Fibroblast of villous mesenchyme (primary cell): ENCODE data around the gene FAM78A. TPM values are rescaled to one million over a fixed set of nuclear protein-coding genes. Genes with fewer than 3 reads are reported as not detected.
A peak's percentile ranks its signal among the peaks of the same experiment; 100 is the strongest.

Experiments
- DNase-seq: peaks from one replicate; pipeline ENCODE4 v3.0.0-alpha.2; 2010; ENCODE audit warnings: low read depth
- H3K4me3 ChIP-seq: 2 replicates; pipeline ENCODE4 v1.5.1; 2011; ENCODE audit warnings: low read depth, mild to moderate bottlenecking, low read length
- CTCF ChIP-seq: IDR thresholded peaks from 2 replicates; pipeline ENCODE4 v1.5.1; 2012; ENCODE audit warnings: low read depth, mild to moderate bottlenecking, low read length; ENCODE audit not compliant: insufficient read depth
- total RNA-seq: library from RNA; depleted of rRNA; stranded (reverse); fragments of >200 nt; gene quantifications from 2 replicates; pipeline ENCODE4 v1.2.3, GENCODE V29; 2012

Gene FAM78A
- total RNA-seq, 1 donor = 0.43 TPM

DNA sequence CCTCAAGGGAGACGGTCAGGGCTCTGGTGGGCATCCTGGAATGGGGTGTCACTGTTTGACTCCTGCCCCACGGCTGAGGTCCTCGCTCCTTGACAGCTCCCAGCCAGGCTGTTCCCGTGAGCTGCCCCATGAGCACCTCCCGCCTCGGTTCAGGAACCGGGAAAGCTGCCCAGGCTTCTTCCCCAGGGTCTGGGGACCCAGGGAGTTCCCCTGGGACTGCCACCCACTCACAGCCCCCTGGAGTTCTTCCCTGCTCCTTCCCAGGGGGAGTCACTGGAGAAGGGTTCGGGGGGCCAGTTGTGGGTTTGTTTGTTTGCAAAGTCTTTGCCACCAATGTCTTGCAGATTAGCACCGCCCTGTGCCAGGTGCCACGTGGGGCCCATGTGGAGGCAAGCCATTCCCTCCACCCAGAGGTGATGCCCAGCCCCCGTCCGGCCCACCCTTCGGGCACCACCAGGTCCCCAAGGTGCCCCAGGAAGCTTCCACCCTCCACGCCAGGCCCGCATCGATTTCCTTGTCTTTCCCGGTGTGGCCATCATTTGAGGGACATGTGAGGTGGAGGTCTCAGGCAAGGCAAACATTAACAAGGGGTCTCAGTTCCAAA, 14.6 kb upstream of the FAM78A start:
- peak overlapping the region; percentile 45 for H3K4me3 ChIP-seq
- DNase-seq = no peak
- no peak for TF ChIP-seq CTCF

DNA sequence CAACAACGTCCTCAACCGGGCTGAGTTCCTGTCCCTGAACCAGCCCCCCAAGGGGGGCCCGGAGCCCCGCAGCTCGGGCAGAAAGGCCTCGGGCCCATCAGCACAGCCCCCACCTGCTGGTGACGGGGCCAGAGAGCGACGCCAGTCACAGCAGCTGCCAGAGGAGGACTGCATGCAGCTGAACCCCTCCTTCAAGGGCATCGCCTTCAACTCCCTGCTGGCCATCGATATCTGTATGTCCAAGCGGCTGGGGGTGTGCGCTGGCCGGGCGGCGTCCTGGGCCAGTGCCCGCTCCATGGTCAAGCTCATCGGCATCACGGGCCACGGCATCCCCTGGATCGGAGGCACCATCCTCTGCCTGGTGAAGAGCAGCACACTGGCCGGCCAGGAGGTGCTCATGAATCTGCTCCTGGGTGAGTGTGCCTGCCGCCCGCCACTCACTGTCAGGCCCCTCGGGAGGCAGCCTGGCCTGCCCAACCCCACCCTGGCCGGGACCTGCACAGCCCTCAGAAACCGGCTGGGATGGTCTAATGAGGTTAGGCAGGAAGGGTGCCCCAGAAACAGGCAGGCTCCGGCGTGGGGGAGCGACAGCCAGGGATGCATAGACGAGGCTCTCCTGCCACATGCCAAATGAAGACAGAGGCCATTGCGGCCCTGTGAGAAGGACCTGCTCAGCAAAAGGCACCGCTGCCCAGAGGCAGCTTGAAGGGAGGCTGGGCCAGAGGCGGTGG, 13.9 kb upstream of the FAM78A start:
- no peak for DNase-seq
- H3K4me3 ChIP-seq = peak overlapping the region; percentile 45
- no peak for TF ChIP-seq CTCF

DNA sequence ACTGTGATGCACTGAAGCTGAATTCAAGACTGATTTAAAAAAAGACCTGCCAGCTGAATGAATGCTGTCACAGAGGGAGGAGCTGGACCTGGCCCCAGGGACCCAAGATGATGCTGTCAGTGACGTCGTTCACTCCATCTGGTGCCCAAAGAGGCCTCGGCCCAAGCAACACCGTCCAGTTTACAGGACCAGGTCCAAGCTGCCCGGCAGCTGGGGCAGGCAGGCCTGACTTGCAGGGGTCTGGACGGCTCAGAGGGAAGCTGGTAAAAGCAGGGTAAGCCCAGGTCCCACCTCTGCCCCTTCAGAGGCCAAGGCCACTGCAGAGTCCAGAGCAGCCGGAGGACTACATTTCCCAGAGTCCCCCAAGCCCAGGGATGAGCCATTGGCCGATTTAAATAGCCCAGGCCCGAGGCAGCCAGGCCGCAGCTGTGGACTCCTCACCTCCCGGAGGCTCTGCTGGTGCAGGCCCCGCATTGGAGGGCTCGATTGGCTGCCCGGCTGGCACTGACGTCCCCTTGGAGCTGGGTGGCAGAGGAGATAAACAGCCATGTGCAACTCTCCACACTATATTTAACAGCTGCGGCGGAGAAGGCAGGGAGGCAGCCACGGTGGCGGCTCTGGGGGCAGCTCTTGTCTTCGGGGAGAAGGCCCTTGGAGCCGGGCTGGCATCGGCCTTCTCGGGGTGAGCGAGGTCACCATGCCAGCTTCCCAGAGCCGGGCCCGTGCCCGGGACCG, 13.2 kb upstream of the FAM78A start, which contains the start of gene PLPP7:
TSS of gene PLPP7 (plus strand) at position 423 of the 735 bp plus-strand sequence. CDS start at position 698, 275 bp downstream.
- TF ChIP-seq CTCF = no peak
- H3K4me3 ChIP-seq = peak within 1 kb of the TSS; percentile 45
- peak; percentile 58 for DNase-seq

DNA sequence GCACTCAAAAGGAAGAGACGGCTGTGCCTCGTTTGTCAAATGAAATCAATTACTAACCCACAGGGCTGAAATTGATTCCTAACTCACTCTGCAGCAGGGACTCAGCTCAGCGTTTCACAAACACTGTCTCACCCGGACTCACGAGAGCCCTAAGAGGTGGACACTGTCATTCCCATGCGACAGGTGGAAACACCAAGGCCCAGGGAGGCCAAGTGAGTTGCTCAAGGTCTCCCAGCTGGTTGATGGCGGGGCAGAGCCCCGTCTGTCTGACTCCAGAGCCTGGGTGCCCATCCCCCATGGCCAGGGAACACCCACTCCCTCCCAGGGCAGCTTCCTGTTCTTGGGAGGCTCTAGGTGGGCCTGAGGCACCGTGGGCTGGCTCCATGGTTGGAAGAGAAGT, 11.9 kb upstream of the FAM78A start:
- TF ChIP-seq CTCF = no peak
- no peak for DNase-seq

GRCh38 chr9:131287359-131287758, 11.0 kb upstream of the FAM78A start:
- no peak overlapping the region for H3K4me3 ChIP-seq
- TF ChIP-seq CTCF = no peak
- DNase-seq = no peak

More for the DNA sequence above, 11.9 kb upstream of the FAM78A start:
- no peak overlapping the region for H3K4me3 ChIP-seq

DNA sequence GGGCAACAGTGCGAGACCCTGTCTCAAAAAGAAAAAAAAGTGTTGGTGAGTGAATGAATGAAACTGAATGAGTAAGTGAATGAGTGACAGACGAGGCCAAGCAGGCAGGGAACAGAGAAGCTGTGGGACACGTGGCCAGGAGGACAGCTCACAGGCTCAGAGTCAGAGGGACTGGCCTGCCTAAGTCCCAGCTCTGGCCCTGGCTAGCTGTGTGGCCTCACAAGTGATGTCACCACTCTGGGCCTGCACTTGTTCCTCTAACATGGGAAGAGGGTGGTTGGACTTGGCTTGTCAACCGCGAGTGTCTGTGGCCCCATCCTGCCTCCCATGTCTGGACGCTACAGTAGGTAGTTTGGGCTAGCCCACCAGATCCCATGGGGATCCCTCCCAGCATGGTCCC, 8.5 kb upstream of the FAM78A start:
- no peak overlapping the region for H3K4me3 ChIP-seq
- TF ChIP-seq CTCF = no peak
- DNase-seq = no peak
